H9 (cell line): ENCODE data around the gene NAP1L5. TPM values are rescaled to one million over a fixed set of nuclear protein-coding genes. Genes with fewer than 3 reads are reported as not detected.

Source experiments
- DNase-seq: peaks from one replicate; pipeline ENCODE4 v3.0.0-alpha.2; 2017
- H2AFZ ChIP-seq: one replicate; pipeline ENCODE4 v1.6.1; 2013; ENCODE audit warnings: mild to moderate bottlenecking, low read length, control low read depth, moderate library complexity
- H2AK5ac ChIP-seq: 2 replicates; pipeline ENCODE4 v1.6.1; 2013; ENCODE audit warnings: low read length, control low read depth, mixed read lengths; ENCODE audit not compliant: insufficient read length
- H2BK120ac ChIP-seq: one replicate; pipeline ENCODE4 v1.6.1; 2013; ENCODE audit warnings: low read depth, mild to moderate bottlenecking, low read length, control low read depth, inconsistent platforms; ENCODE audit not compliant: poor library complexity, severe bottlenecking
- H2BK12ac ChIP-seq: 2 replicates; pipeline ENCODE4 v1.6.1; 2013; ENCODE audit warnings: low read length, control low read depth, mixed read lengths, low read depth; ENCODE audit not compliant: insufficient read length
- H2BK15ac ChIP-seq: 2 replicates; pipeline ENCODE4 v1.6.1; 2013; ENCODE audit warnings: low read depth, low read length, control low read depth
- H2BK20ac ChIP-seq: one replicate; pipeline ENCODE4 v1.6.1; 2013; ENCODE audit warnings: low read depth, mild to moderate bottlenecking, low read length, control low read depth, inconsistent platforms; ENCODE audit not compliant: poor library complexity, severe bottlenecking
- H2BK5ac ChIP-seq: 2 replicates; pipeline ENCODE4 v1.6.1; 2013; ENCODE audit warnings: low read length, control low read depth, mixed read lengths; ENCODE audit not compliant: insufficient read length
- H3K14ac ChIP-seq: 2 replicates; pipeline ENCODE4 v1.6.1; 2013; ENCODE audit warnings: low read length, control low read depth; ENCODE audit not compliant: insufficient read depth
- H3K18ac ChIP-seq: 2 replicates; pipeline ENCODE4 v1.6.1; 2013; ENCODE audit warnings: low read depth, mild to moderate bottlenecking, mixed read lengths, low read length, control low read depth; ENCODE audit not compliant: insufficient read length
- H3K23ac ChIP-seq: 2 replicates; pipeline ENCODE4 v1.6.1; 2013; ENCODE audit warnings: low read length, control low read depth, mixed read lengths, low read depth; ENCODE audit not compliant: insufficient read length
- H3K23me2 ChIP-seq: 2 replicates; pipeline ENCODE4 v1.6.1; 2013; ENCODE audit warnings: low read depth, mild to moderate bottlenecking, mixed read lengths, low read length, control low read depth; ENCODE audit not compliant: insufficient read length, poor library complexity, severe bottlenecking
- H3K27ac ChIP-seq: 2 replicates; pipeline ENCODE4 v1.5.1; 2013; ENCODE audit warnings: low read length, control low read depth, mixed read lengths, low read depth; ENCODE audit not compliant: insufficient read length
- H3K27me3 ChIP-seq: 2 replicates; pipeline ENCODE4 v1.6.1; 2013; ENCODE audit warnings: low read length, control low read depth, inconsistent platforms; ENCODE audit not compliant: insufficient read depth
- H3K4ac ChIP-seq: 2 replicates; pipeline ENCODE4 v1.6.1; 2013; ENCODE audit warnings: low read depth, mild to moderate bottlenecking, control low read depth, inconsistent platforms, low read length, moderate library complexity
- H3K4me1 ChIP-seq: 2 replicates; pipeline ENCODE4 v1.6.1; 2013; ENCODE audit warnings: low read length, control low read depth, inconsistent platforms; ENCODE audit not compliant: insufficient read depth
- H3K4me2 ChIP-seq: 2 replicates; pipeline ENCODE4 v1.6.1; 2013; ENCODE audit warnings: low read length, control low read depth, mixed read lengths; ENCODE audit not compliant: insufficient read length, insufficient read depth
- H3K56ac ChIP-seq: 2 replicates; pipeline ENCODE4 v1.6.1; 2013; ENCODE audit warnings: low read depth, mild to moderate bottlenecking, mixed read lengths, low read length, control low read depth; ENCODE audit not compliant: insufficient read length
- H3K79me1 ChIP-seq: 2 replicates; pipeline ENCODE4 v1.6.1; 2013; ENCODE audit warnings: low read depth, mild to moderate bottlenecking, moderate library complexity, low read length, control low read depth, inconsistent platforms; ENCODE audit not compliant: insufficient read depth, poor library complexity, severe bottlenecking
- H3K79me2 ChIP-seq: 2 replicates; pipeline ENCODE4 v1.6.1; 2013; ENCODE audit warnings: low read length, control low read depth, inconsistent platforms; ENCODE audit not compliant: insufficient read depth
- H3K9ac ChIP-seq: 2 replicates; pipeline ENCODE4 v1.6.1; 2013; ENCODE audit warnings: low read length, control low read depth, mixed read lengths; ENCODE audit not compliant: insufficient read length; ENCODE audit errors: extremely low read depth
- H3K9me3 ChIP-seq: one replicate; pipeline ENCODE4 v1.6.1; 2013; ENCODE audit warnings: low read depth, low read length, inconsistent platforms; ENCODE audit not compliant: control insufficient read depth
- H3T11ph ChIP-seq: one replicate; pipeline ENCODE4 v1.6.1; 2013; ENCODE audit warnings: mild to moderate bottlenecking, low read length, control low read depth, inconsistent platforms
- H4K20me1 ChIP-seq: one replicate; pipeline ENCODE4 v1.6.1; 2013; ENCODE audit not compliant: control insufficient read depth, insufficient read length, insufficient read depth
- H4K5ac ChIP-seq: 2 replicates; pipeline ENCODE4 v1.6.1; 2013; ENCODE audit warnings: low read depth, mild to moderate bottlenecking, mixed read lengths, low read length, control low read depth; ENCODE audit not compliant: insufficient read length
- H4K8ac ChIP-seq: replicated peaks from 2 replicates; pipeline ENCODE4 v1.6.1; 2013; ENCODE audit warnings: low read length, control low read depth, mixed read lengths, low read depth; ENCODE audit not compliant: insufficient read length
- H4K91ac ChIP-seq: 2 replicates; pipeline ENCODE4 v1.6.1; 2013; ENCODE audit warnings: low read depth, mild to moderate bottlenecking, moderate library complexity, mixed read lengths, low read length, control low read depth; ENCODE audit not compliant: insufficient read length
- H3K27ac Mint-ChIP-seq, 3 experiments: 2 replicates in 2 of 3; 3 replicates in 1 of 3; pipeline ENCODE4 v1.8.0; 2020 to 2021; ENCODE audit warnings: mixed read lengths in 3 of 3, mild to moderate bottlenecking in 1 of 3, moderate library complexity in 1 of 3
- H3K27me3 Mint-ChIP-seq: 2 replicates; pipeline ENCODE4 v1.8.0; 2021; ENCODE audit warnings: low read depth, mild to moderate bottlenecking, moderate library complexity, mixed read lengths
- H3K36me3 Mint-ChIP-seq, 3 experiments: 2 replicates in 2 of 3; 3 replicates in 1 of 3; pipeline ENCODE4 v1.8.0; 2020 to 2021; ENCODE audit warnings: low read depth in 3 of 3, mixed read lengths in 3 of 3; ENCODE audit not compliant: insufficient read depth in 1 of 3
- H3K4me1 Mint-ChIP-seq, 2 experiments: 2 replicates each; pipeline ENCODE4 v1.8.0; 2020; ENCODE audit warnings: mixed read lengths in 2 of 2
- H3K4me3 Mint-ChIP-seq, 2 experiments: 2 replicates in 1 of 2; 3 replicates in 1 of 2; pipeline ENCODE4 v1.8.0; 2020 to 2021; ENCODE audit warnings: mild to moderate bottlenecking in 2 of 2, mixed read lengths in 2 of 2, moderate library complexity in 1 of 2
- H3K9me3 Mint-ChIP-seq, 2 experiments: 2 replicates in 1 of 2; 3 replicates in 1 of 2; pipeline ENCODE4 v1.8.0; 2020; ENCODE audit warnings: mild to moderate bottlenecking in 2 of 2, mixed read lengths in 2 of 2, moderate library complexity in 1 of 2
- CTCF ChIP-seq: fragments of 200-600 bp; sonication (generic); conservative IDR thresholded peaks from 3 replicates; pipeline ENCODE4 v1.8.0; 2021; ENCODE audit warnings: antibody characterized with exemption, mild to moderate bottlenecking
- WGBS: extraction: QIAGEN DNeasy Blood & Tissue Kit; methylation state at CpG from one replicate; pipeline ENCODE4 v1.1.7; 2013; ENCODE audit warnings: missing lambda C conversion rate, low lambda C conversion rate, mixed read lengths; ENCODE audit not compliant: insufficient read length; ENCODE audit errors: extremely low coverage; 5-methylcytosine and 5-hydroxymethylcytosine counted together
- total RNA-seq: library from RNA; stranded (reverse); gene quantifications from 2 replicates; pipeline ENCODE4 v1.2.1, GENCODE V29; 2021

NAP1L5 gene
- total RNA-seq, 1 experiment from 2014 or later: 2.2 TPM

- no peak overlapping the region for H2AFZ ChIP-seq
- no peak overlapping the region for H2BK15ac ChIP-seq
- Mint-ChIP-seq H3K9me3 (peaks cover 17 to 22% of the 10 kb centered on the region in 2 experiments), H3K27me3 (no peaks in the 10 kb centered on the region), H3K4me3 (no peak overlapping the region), H3K36me3 (peaks cover 8 to 26% (median 16%) of the 10 kb centered on the region in 3 experiments), H3K27ac (no peak overlapping the region), H3K4me1 (no peaks in the 10 kb centered on the region)
- no peak overlapping the region for H3T11ph ChIP-seq
- no peak overlapping the region for H3K9ac ChIP-seq
- H3K79me2 ChIP-seq: no peaks in the 10 kb centered on the region
- H3K27ac ChIP-seq: no peak overlapping the region
- H3K4me1 ChIP-seq: no peaks in the 10 kb centered on the region
- no peak overlapping the region for H4K91ac ChIP-seq
- no peaks in the 10 kb centered on the region for H4K20me1 ChIP-seq
- H3K23ac ChIP-seq: no peak overlapping the region
- H4K8ac ChIP-seq: no peak overlapping the region
- no peaks in the 10 kb centered on the region for H3K79me1 ChIP-seq
- DNase-seq: no peak
- H4K5ac ChIP-seq: no peak overlapping the region
- no peak overlapping the region for H3K4me2 ChIP-seq
- H3K23me2 ChIP-seq: no peaks in the 10 kb centered on the region
- no peak overlapping the region for H2BK12ac ChIP-seq
- no peak overlapping the region for H2BK120ac ChIP-seq
- no peak overlapping the region for H2BK5ac ChIP-seq
- no peak overlapping the region for H3K14ac ChIP-seq
- H2BK20ac ChIP-seq: no peak overlapping the region
- no CpG with 5 or more reads among the region's 1 CpG for WGBS
- H3K18ac ChIP-seq: no peak overlapping the region
- H3K9me3 ChIP-seq: no peaks in the 10 kb centered on the region
- no peak overlapping the region for H3K56ac ChIP-seq
- no peaks in the 10 kb centered on the region for H3K27me3 ChIP-seq
- no peak for TF ChIP-seq CTCF
- no peak overlapping the region for H2AK5ac ChIP-seq
- no peak overlapping the region for H3K4ac ChIP-seq
Observed at GRCh38 chr4:88713782-88714181, 16.2 kb upstream of the NAP1L5 start.
